Endodermal cell (in vitro differentiated cells): ENCODE measurements around the gene SMARCD1. TPM values are rescaled to one million over a fixed set of nuclear protein-coding genes. Genes with fewer than 3 reads are reported as not detected.
"Not testable (repeated sequence)": the region's sequence is repeated elsewhere in the genome, so short reads cannot be mapped to it uniquely, and the experiment has no call there.

ENCODE experiments used
- DNase-seq: peaks from one replicate; pipeline ENCODE4 v3.0.0-alpha.2; 2017
- H3K27ac ChIP-seq: 2 replicates; pipeline ENCODE4 v1.5.1; 2013; ENCODE audit warnings: mild to moderate bottlenecking, low read depth, low read length, moderate library complexity
- H3K27me3 ChIP-seq: 2 replicates; pipeline ENCODE4 v1.6.1; 2013; ENCODE audit warnings: mild to moderate bottlenecking, low read length, moderate library complexity; ENCODE audit not compliant: insufficient read depth, control insufficient read depth, poor library complexity, severe bottlenecking
- H3K36me3 ChIP-seq: 2 replicates; pipeline ENCODE4 v1.7.0; 2013; ENCODE audit warnings: mild to moderate bottlenecking, low read length, moderate library complexity; ENCODE audit not compliant: control insufficient read depth, insufficient read depth
- H3K4me1 ChIP-seq: one replicate; pipeline ENCODE4 v1.7.0; 2013; ENCODE audit warnings: low read length; ENCODE audit not compliant: control insufficient read depth, insufficient read depth
- H3K4me3 ChIP-seq: 2 replicates; pipeline ENCODE4 v1.5.1; 2013; ENCODE audit warnings: mild to moderate bottlenecking, low read length, moderate library complexity
- H3K9ac ChIP-seq: 2 replicates; pipeline ENCODE4 v1.6.1; 2013; ENCODE audit warnings: mild to moderate bottlenecking, low read length, moderate library complexity; ENCODE audit not compliant: poor library complexity, severe bottlenecking; ENCODE audit errors: extremely low read depth
- H3K9me3 ChIP-seq: 2 replicates; pipeline ENCODE4 v1.6.1; 2013; ENCODE audit warnings: mild to moderate bottlenecking, low read length, moderate library complexity; ENCODE audit not compliant: control insufficient read depth
- H3K27ac Mint-ChIP-seq: 2 replicates; pipeline ENCODE4 v1.8.0; 2020; ENCODE audit warnings: mixed read lengths
- H3K27me3 Mint-ChIP-seq: 2 replicates; pipeline ENCODE4 v1.8.0; 2021; ENCODE audit warnings: mild to moderate bottlenecking, mixed read lengths; ENCODE audit not compliant: insufficient read depth
- H3K36me3 Mint-ChIP-seq: 2 replicates; pipeline ENCODE4 v1.8.0; 2020; ENCODE audit warnings: low read depth, mixed read lengths
- H3K4me1 Mint-ChIP-seq: 2 replicates; pipeline ENCODE4 v1.8.0; 2020; ENCODE audit warnings: mixed read lengths
- H3K4me3 Mint-ChIP-seq: 2 replicates; pipeline ENCODE4 v1.8.0; 2020; ENCODE audit warnings: mild to moderate bottlenecking, moderate library complexity, mixed read lengths
- H3K9me3 Mint-ChIP-seq: 2 replicates; pipeline ENCODE4 v1.8.0; 2020; ENCODE audit warnings: mild to moderate bottlenecking, mixed read lengths
- CTCF ChIP-seq: fragments of 200-600 bp; sonication (generic); conservative IDR thresholded peaks from 2 replicates; pipeline ENCODE4 v1.5.0; 2021; ENCODE audit warnings: antibody characterized with exemption, mild to moderate bottlenecking
- WGBS, 2 experiments: methylation state at CpG; one replicate each; pipeline versions ENCODE4 v1.1.5 to v1.1.7; 2013; ENCODE audit warnings: missing lambda C conversion rate in 2 of 2, mixed read lengths in 1 of 2; ENCODE audit not compliant: insufficient coverage in 1 of 2, insufficient read length in 1 of 2; 5-methylcytosine and 5-hydroxymethylcytosine counted together
- total RNA-seq, 2 donors: library from RNA; stranded (reverse); fragmentation: NEBNext Ultra II Directional in 1 of 2; extraction: Animal tissue kit (Norgen Biotek cat#: 25700) in 1 of 2; gene quantifications; 2 replicates in 1 of 2; 3 replicates in 1 of 2; pipeline ENCODE4 v1.2.1, GENCODE V29; 2021

The SMARCD1 gene
- total RNA-seq, 2 donors from 2014 or later = 118 to 125 TPM

GRCh38 chr12:50082644-50083043 lies 2.5 kb upstream of the SMARCD1 start:
- Mint-ChIP-seq H3K36me3 (peaks cover 17% of the 10 kb centered on the region), H3K4me3 (no peak overlapping the region), H3K27ac (no peak overlapping the region), H3K9me3 (no peaks in the 10 kb centered on the region), H3K4me1 (peaks cover 4% of the 10 kb centered on the region), H3K27me3 (peaks cover 40% of the 10 kb centered on the region)
- Histone ChIP-seq H3K27me3 (no peaks in the 10 kb centered on the region), H3K9me3 (no peaks in the 10 kb centered on the region), H3K9ac (no peak overlapping the region), H3K27ac (no peak overlapping the region), H3K4me1 (no peaks in the 10 kb centered on the region), H3K4me3 (no peak overlapping the region), H3K36me3 (peaks cover 13% of the 10 kb centered on the region)
- DNase-seq = no peak
- TF ChIP-seq CTCF = no peak
- 86 to 87% methylated on average over 5 to 7 of the region's 7 CpGs for WGBS, 2 experiments

GRCh38 chr12:50083301-50083700 lies 1.8 kb upstream of the SMARCD1 start:
- no peak for DNase-seq
- no peaks in the 10 kb centered on the region for H3K9me3 Mint-ChIP-seq
- Histone ChIP-seq H3K9me3 (no peaks in the 10 kb centered on the region), H3K27ac (no peak overlapping the region), H3K36me3 (peaks cover 19% of the 10 kb centered on the region), H3K4me1 (no peaks in the 10 kb centered on the region), H3K4me3 (no peak overlapping the region), H3K9ac (no peak overlapping the region), H3K27me3 (no peaks in the 10 kb centered on the region)
- H3K27me3 Mint-ChIP-seq = peaks cover 37% of the 10 kb centered on the region
- no peak for TF ChIP-seq CTCF
- H3K4me3 Mint-ChIP-seq = peak overlapping the region; percentile 40
- H3K4me1 Mint-ChIP-seq = peaks cover 4% of the 10 kb centered on the region
- peaks cover 23% of the 10 kb centered on the region for H3K36me3 Mint-ChIP-seq
- no peak overlapping the region for H3K27ac Mint-ChIP-seq
- 100% methylated on average over 1 of the region's 1 CpG; no CpG with 5 or more reads in 1 of the 2 experiments for WGBS, 2 experiments

GRCh38 chr12:50084409-50084774 lies 750 bp upstream of the SMARCD1 start:
- not testable (repeated sequence) for H3K9me3 ChIP-seq, H3K4me1 ChIP-seq, DNase-seq, H3K27me3 ChIP-seq, H3K27ac ChIP-seq, H3K9me3 Mint-ChIP-seq, H3K4me1 Mint-ChIP-seq
- peak overlapping the region; percentile 79 for H3K4me3 Mint-ChIP-seq
- H3K36me3 Mint-ChIP-seq = peaks cover 33% of the 10 kb centered on the region
- Histone ChIP-seq H3K36me3 (peaks cover 30% of the 10 kb centered on the region), H3K9ac (peak overlapping the region; percentile 66), H3K4me3 (peak overlapping the region; percentile 100)
- WGBS, 2 experiments = 64 to 73% methylated on average over 5 to 7 of the region's 7 CpGs
- H3K27ac Mint-ChIP-seq = peak overlapping the region; percentile 84
- peaks cover 34% of the 10 kb centered on the region for H3K27me3 Mint-ChIP-seq

- peak overlapping the region; percentile 88 for H3K27ac Mint-ChIP-seq
- Histone ChIP-seq H3K9me3 (no peaks in the 10 kb centered on the region), H3K4me1 (no peaks in the 10 kb centered on the region), H3K27me3 (no peaks in the 10 kb centered on the region), H3K9ac (peak overlapping the region; percentile 18), H3K36me3 (peaks cover 42% of the 10 kb centered on the region), H3K27ac (peak overlapping the region; percentile 97), H3K4me3 (peak overlapping the region; percentile 100)
- peaks cover 21% of the 10 kb centered on the region for H3K27me3 Mint-ChIP-seq
- H3K36me3 Mint-ChIP-seq = peaks cover 44% of the 10 kb centered on the region
- peaks cover 4% of the 10 kb centered on the region for H3K4me1 Mint-ChIP-seq
- 30 to 35% methylated on average over 6 to 8 of the region's 8 CpGs for WGBS, 2 experiments
- DNase-seq = no peak
- no peak for TF ChIP-seq CTCF
- H3K9me3 Mint-ChIP-seq = no peaks in the 10 kb centered on the region
- H3K4me3 Mint-ChIP-seq = peak overlapping the region; percentile 79
Observed at GRCh38 chr12:50085615-50086072, 502 bp downstream of the SMARCD1 start.
